Heart left ventricle (tissue), 16 donors: Measurements from ENCODE around the gene COX7A2L. TPM values are rescaled to one million over a fixed set of nuclear protein-coding genes. Genes with fewer than 3 reads are reported as not detected.

Experiments
- ATAC-seq, 4 donors: fragments of 200-7000 bp; cut with Tn5 transposase; one replicate each; pipeline ENCODE4 v1.9.1; 2020 to 2022; ENCODE audit warnings: moderate library complexity in 4 of 4, mild to moderate bottlenecking in 3 of 4, moderate number of reproducible peaks in 1 of 4
- DNase-seq, 5 donors: peaks; one replicate each; pipeline ENCODE4 v3.0.0-alpha.2; 2020
- H3K27ac ChIP-seq, 12 donors: fragments of 200-600 bp; sonication (generic) in 4 of 12; one replicate each; pipeline versions ENCODE4 v1.5.0 to v1.8.0; 2016 to 2022; ENCODE audit warnings: mild to moderate bottlenecking in 2 of 12
- H3K27me3 ChIP-seq, 9 donors: fragments of 200-600 bp; sonication (generic) in 2 of 9; one replicate each; pipeline versions ENCODE4 v1.5.1 to v1.8.0; 2016 to 2022; ENCODE audit warnings: mild to moderate bottlenecking in 3 of 9
- H3K36me3 ChIP-seq, 9 donors: fragments of 200-600 bp; sonication (generic) in 2 of 9; one replicate each; pipeline versions ENCODE4 v1.5.0 to v1.8.0; 2018 to 2022; ENCODE audit warnings: mild to moderate bottlenecking in 2 of 9
- H3K4me1 ChIP-seq, 12 donors: fragments of 200-600 bp; sonication (generic) in 4 of 12; one replicate each; pipeline versions ENCODE4 v1.5.0 to v1.8.0; 2016 to 2022; ENCODE audit warnings: mild to moderate bottlenecking in 3 of 12
- H3K4me3 ChIP-seq, 12 donors: fragments of 200-600 bp; sonication (generic) in 4 of 12; one replicate each; pipeline versions ENCODE4 v1.5.0 to v1.8.0; 2017 to 2022; ENCODE audit warnings: mild to moderate bottlenecking in 9 of 12, moderate library complexity in 4 of 12
- H3K9me3 ChIP-seq, 12 donors: fragments of 200-600 bp; sonication (generic) in 4 of 12; one replicate each; pipeline versions ENCODE4 v1.5.0 to v1.8.0; 2016 to 2022; ENCODE audit warnings: mild to moderate bottlenecking in 1 of 12
- POLR2A ChIP-seq, 2 donors: fragments of 450-650 bp; IDR thresholded peaks; one replicate each; pipeline ENCODE4 v1.6.1; 2017; ENCODE audit warnings: antibody characterized with exemption in 2 of 2, mild to moderate bottlenecking in 2 of 2, moderate library complexity in 2 of 2
- WGBS, 4 donors: extraction: QIAGEN DNeasy Blood & Tissue Kit in 2 of 4; methylation state at CpG; one replicate each; pipeline versions ENCODE4 v1.1.5 to v1.1.7; 2013 to 2018; 5-methylcytosine and 5-hydroxymethylcytosine counted together
- intact Hi-C, 10 donors: fragments of 100-400 bp; cut with DNase I; formaldehyde crosslinking; loops; one replicate each; pipeline versions ENCODE4 v1.11.1 to v1.14.2; 2022
- polyA plus RNA-seq, 2 donors: library from polyadenylated mRNA; stranded (reverse); fragments of 200-250 nt; gene quantifications; one replicate each; pipeline ENCODE4 v1.2.3, GENCODE V29; 2013
- total RNA-seq, 9 donors: library from RNA; depleted of rRNA in 2 of 9; stranded (reverse); fragments of >200 nt in 2 of 9; fragmentation: NEBNext Ultra II Directional in 3 of 9; extraction: Animal tissue kit (Norgen Biotek cat#: 25700) in 3 of 9; gene quantifications; one replicate each; pipeline versions ENCODE4 v1.1.0 to v1.2.4, GENCODE V29; 2016 to 2023
- TF ChIP-seq, protein P1 (sequence below), 12 donors: fragments of 200-600 bp; sonication (generic) in 4 of 12; IDR thresholded peaks; one replicate each; pipeline versions ENCODE4 v1.5.0 to v1.8.0; 2018 to 2022; ENCODE audit warnings: antibody characterized with exemption in 12 of 12, mild to moderate bottlenecking in 5 of 12
- donor health status: ischemic (EF 13 %, LVEDD 7.1; RV severe dilation, severe dysfunction).
- donor health status: healthy with polysubstance abuse.
- donor health status: DM: no; HTN: yes; CAD: no.
- donor health status: DM: no; HTN: no; CAD: no.
- donor health status: ischemic (EF 25% LVEDD 6.9; RV normal size, moderate dysfunction).
- donor health status: ischemic (EF 25% LVEDD 5.7; RV mildly dilated, moderate dysfunction).
- donor health status: healthy.
- donor health status: DM: yes; HTN: yes; CAD: no.
- donor health status: ischemic (EF 35%, LVEDD 5.7; RV mildly dilated, moderate dysfunction).
- donor health status: nonischemic (EF 11% LVEDD 7.7; RV severe dilation, severe dysfunction).
- donor health status: DM: yes; HTN: yes; CAD: no.
- donor health status: PGD.
- donor health status: ischemic (EF 29% LVEDD 5.4; RV normal size, mild dysfunction).
- donor health status: nonischemic (EF 23%, LVEDD 6.1; RV moderate dilation, normal function).

The COX7A2L gene
- total and polyA plus RNA-seq, 11 donors = 57.2 to 138 (median 105) TPM

DNA sequence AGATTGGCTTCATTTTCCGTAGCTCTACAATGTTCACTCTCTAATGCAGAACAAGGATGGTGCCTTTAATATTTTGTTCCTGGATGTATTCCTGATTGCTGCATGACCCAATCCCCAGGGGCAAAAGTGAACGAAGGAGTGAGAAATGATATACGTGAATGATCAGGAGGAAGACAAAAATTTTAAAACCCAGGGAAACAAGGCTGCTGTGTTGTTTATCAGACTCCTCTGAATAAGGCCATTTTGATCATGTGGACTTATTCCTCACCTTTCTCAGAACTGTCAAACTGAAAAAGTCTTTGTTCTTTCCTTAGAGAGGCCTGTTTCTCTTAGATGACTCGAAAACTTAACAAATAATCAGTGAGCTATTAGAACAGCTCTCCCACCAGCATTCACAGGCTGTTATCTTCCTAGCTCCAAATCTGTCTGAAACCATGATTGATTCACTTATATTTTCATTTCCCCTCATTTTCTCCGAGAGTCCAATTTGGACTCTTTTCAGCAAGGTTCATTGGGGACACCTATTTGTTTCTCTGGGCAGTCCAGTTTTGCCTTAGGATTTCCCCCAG, 29.5 kb upstream of the COX7A2L start:
- no peak overlapping the region for H3K27ac ChIP-seq
- H3K4me1 ChIP-seq = no peaks in the 10 kb centered on the region
- H3K4me3 ChIP-seq = no peak overlapping the region
- no peaks in the 10 kb centered on the region for H3K9me3 ChIP-seq
- WGBS, 4 donors = 62 to 69% (median 65%) methylated on average over 5 of the region's 5 CpGs
- intact Hi-C loops = no loop called here
- H3K27me3 ChIP-seq = no peaks in the 10 kb centered on the region
- no peaks in the 10 kb centered on the region for H3K36me3 ChIP-seq
- TF ChIP-seq, protein P1, sequence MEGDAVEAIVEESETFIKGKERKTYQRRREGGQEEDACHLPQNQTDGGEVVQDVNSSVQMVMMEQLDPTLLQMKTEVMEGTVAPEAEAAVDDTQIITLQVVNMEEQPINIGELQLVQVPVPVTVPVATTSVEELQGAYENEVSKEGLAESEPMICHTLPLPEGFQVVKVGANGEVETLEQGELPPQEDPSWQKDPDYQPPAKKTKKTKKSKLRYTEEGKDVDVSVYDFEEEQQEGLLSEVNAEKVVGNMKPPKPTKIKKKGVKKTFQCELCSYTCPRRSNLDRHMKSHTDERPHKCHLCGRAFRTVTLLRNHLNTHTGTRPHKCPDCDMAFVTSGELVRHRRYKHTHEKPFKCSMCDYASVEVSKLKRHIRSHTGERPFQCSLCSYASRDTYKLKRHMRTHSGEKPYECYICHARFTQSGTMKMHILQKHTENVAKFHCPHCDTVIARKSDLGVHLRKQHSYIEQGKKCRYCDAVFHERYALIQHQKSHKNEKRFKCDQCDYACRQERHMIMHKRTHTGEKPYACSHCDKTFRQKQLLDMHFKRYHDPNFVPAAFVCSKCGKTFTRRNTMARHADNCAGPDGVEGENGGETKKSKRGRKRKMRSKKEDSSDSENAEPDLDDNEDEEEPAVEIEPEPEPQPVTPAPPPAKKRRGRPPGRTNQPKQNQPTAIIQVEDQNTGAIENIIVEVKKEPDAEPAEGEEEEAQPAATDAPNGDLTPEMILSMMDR (IDR thresholded peaks at IDR 0.05) = no peak
- no peak for TF ChIP-seq POLR2A (IDR thresholded peaks at IDR 0.05)
- no peak for DNase-seq
- ATAC-seq = no peak

DNA sequence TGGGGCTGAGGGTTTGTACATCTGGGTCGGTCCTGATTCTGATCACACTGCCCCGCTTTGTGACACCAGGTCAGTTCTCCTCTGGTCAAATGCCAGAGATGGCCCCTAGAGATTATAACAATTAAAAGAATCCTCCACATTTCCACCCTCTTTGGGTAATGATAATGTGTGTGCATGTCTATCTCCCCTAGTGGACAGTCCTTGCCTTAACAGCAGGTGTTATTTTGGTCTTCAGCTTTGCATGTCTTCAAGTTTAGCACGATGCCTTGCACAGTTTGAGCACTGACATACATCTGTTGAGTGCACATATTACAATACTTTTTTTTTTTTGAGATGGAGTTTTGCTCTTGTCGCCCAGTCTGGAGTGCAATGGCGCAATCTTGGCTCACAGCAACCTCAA, 25.7 kb upstream of the COX7A2L start:
- Histone ChIP-seq H3K9me3 (no peaks in the 10 kb centered on the region), H3K36me3 (no peaks in the 10 kb centered on the region), H3K27me3 (no peaks in the 10 kb centered on the region), H3K4me1 (no peaks in the 10 kb centered on the region), H3K4me3 (no peak overlapping the region), H3K27ac (no peak overlapping the region)
- ATAC-seq (no peak), DNase-seq (no peak)
- no peak for TF ChIP-seq POLR2A (IDR thresholded peaks at IDR 0.05)
- TF ChIP-seq, protein P1 (IDR thresholded peaks at IDR 0.05) = peak in 6 of 12 donors; percentile 9 to 38 (median 15)
- intact Hi-C loops = no loop called here
- 87 to 95% (median 91%) methylated on average over 5 of the region's 5 CpGs for WGBS, 4 donors

DNA sequence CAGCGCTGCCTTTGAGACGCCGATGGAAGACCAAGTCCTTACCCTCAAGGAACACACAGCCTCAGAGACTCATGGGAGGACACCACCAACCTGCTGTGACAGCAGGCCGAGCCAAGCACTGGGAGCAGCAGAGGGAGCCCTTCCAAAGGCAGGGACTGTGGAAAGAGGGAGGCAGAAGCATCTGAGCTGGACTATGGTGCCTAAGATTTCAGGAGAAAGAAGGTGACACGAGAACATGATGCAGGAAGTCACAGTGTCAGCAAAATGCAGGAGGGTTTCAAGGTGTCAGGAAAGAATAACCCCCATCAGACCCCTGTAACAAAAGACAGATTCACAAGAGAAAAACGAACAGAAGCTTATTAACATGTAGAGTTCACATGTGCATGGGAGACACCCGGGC, 24.2 kb upstream of the COX7A2L start:
- TF ChIP-seq, protein P1 (IDR thresholded peaks at IDR 0.05) = peak in 2 of 12 donors; percentile 18 to 19
- no peak for TF ChIP-seq POLR2A (IDR thresholded peaks at IDR 0.05)
- H3K27ac ChIP-seq = no peak overlapping the region
- no peaks in the 10 kb centered on the region for H3K27me3 ChIP-seq
- no peaks in the 10 kb centered on the region for H3K4me1 ChIP-seq
- ATAC-seq = peak in 2 of 4 donors; percentile 34 to 41
- 67 to 70% (median 69%) methylated on average over 7 of the region's 7 CpGs for WGBS, 4 donors
- no peaks in the 10 kb centered on the region for H3K9me3 ChIP-seq
- no peaks in the 10 kb centered on the region for H3K36me3 ChIP-seq
- no peak for DNase-seq
- intact Hi-C loops = no loop called here
- no peak overlapping the region for H3K4me3 ChIP-seq

DNA sequence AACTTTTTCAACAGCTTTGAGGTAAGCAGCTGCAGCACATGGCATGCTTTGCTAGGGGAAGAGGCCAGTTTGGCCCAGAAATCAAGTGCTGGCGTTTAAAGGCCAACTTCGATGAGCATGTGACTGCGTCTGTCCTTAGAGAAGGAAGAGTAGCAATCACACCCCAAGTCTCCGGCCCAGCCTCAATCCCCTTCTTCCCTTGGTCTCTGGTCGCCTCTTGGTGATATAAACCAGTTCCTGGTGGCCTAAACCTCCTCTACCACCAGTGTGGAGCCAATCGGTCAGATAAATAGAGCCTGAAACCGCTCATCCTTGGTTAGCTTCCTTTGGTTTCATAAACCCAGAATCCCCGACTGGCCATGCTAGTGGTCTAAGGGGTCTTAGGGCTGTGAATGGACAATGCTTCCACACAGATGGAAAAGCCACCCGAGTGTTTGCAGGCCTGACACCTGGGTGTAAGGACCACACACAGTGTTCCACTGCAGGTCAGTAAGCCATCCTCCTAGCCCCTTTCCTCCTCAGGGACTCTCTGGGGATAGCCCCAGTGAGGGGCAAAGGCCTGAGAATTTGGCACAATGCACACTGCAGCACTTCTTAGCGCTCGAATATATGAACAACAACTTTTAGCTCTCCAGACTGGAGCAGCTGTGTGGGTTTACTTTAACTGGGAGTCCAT, 23.0 kb upstream of the COX7A2L start:
- H3K27me3 ChIP-seq = no peaks in the 10 kb centered on the region
- H3K4me3 ChIP-seq = no peak overlapping the region
- H3K4me1 ChIP-seq = no peaks in the 10 kb centered on the region
- ATAC-seq (no peak), DNase-seq (no peak)
- TF ChIP-seq, protein P1 (IDR thresholded peaks at IDR 0.05) = no peak
- no peak for TF ChIP-seq POLR2A (IDR thresholded peaks at IDR 0.05)
- no peaks in the 10 kb centered on the region for H3K9me3 ChIP-seq
- no peaks in the 10 kb centered on the region for H3K36me3 ChIP-seq
- no peak overlapping the region for H3K27ac ChIP-seq
- intact Hi-C loops = no loop called here
- 83 to 91% (median 89%) methylated on average over 10 to 11 of the region's 11 CpGs for WGBS, 4 donors
